HG02870 (cell line): ENCODE results near the gene KCNIP1.

Experiments
- ATAC-seq: cut with Tn5 transposase; IDR thresholded peaks from one replicate; pipeline ENCODE4 v1.9.1; 2021; ENCODE audit warnings: mild to moderate bottlenecking, moderate library complexity; ENCODE audit not compliant: unreplicated experiment

KCNIP1 gene

DNA sequence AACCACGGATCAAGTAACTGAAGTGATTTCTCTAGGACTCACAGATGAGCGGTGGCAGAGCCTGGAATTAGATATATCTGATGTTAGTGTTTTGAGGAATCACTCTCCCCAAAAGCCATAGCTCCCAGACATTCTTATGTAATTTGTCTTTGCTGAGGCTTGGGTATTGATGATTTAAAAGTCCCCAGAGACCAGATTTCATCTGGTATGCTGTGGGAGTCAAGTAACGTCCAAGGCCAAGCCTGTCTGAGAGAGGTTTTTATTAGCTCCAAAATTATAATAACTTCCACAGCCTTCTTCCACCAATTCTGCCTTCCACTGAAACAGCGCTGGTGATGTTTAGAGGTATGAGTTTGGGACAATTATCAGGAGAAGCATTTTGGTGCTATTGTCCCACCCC, 21.3 kb upstream of the KCNIP1 start:
- ATAC-seq, result no peak

DNA sequence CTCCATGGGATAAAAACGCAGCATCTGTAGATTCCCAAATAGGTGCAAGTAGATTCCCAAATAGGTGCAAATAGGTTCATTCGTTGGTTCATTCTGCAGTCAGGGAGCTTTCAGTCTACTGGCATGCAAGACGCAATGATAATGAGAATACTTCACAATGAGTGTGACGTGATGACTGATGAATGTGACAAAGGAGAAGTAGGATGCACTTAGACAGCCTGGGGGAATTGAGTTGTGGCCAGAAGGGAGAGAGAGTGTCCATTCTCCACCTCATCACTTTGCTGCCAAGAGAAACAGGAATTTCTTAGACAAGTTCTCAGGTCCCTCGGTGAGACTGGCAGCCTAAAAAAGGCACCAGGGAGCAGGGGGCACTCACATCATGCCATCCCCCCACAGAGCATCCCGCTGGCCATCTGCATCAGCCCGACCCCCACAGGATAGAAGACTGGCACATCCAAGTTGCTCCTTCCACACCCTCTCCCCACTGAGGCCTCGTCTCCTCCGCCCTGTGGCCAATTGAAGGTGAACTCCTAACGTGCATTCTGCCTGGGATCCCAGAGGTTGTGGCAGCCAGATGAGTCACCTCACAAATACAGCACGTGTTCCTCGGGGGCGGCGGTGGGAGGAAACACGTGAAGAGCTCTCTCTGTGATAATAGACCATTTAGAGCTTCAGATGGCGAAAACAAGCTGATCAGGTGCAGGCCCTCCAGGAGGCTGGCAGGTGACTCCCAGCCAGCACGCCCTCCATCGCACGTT, 19.9 kb upstream of the KCNIP1 start:
- no peak for ATAC-seq

- ATAC-seq, result no peak
Observed at GRCh38 chr5:170484459-170484831, 19.4 kb upstream of the KCNIP1 start.

GRCh38 chr5:170484847-170485615, 18.8 kb upstream of the KCNIP1 start:
- no peak for ATAC-seq

DNA sequence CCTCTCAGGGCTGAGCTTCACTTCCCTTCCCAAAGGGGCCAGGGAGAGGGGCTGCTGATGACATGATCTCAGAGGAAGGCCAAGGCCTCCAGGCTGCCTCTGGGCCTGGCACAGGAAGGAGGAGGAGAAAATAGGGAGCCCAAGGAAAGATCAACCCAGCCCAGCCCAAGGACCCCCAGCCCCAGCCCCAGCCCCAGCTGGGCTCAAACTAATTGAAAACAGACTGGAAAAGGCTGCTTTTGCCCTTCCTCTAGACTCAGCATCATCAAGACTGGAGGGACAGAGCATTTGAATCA, 18.3 kb upstream of the KCNIP1 start:
- no peak for ATAC-seq

GRCh38 chr5:170486371-170486770, 17.4 kb upstream of the KCNIP1 start:
- no peak for ATAC-seq

GRCh38 chr5:170488570-170488969, 15.2 kb upstream of the KCNIP1 start:
- ATAC-seq, result no peak

- no peak for ATAC-seq
Observed at GRCh38 chr5:170489199-170489598, 14.6 kb upstream of the KCNIP1 start.

DNA sequence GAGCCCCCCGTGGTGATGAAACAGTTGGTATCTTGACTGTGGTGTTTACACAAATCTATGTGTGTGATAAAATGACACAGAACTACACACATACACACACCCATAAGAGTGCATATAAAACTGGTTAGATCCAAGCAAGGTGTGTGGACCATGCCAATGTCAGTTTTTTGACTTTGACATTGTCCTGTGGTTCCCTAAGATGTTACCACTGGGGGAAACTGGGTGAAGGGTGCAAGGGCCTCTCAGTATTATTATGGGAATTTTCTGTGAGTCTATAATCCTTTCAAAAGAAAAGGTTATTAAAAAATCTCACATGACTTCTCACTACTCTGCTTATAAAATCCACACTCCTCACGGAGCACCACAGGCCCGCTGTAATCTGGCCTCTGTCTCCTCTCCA, 13.4 kb upstream of the KCNIP1 start:
- no peak for ATAC-seq

DNA sequence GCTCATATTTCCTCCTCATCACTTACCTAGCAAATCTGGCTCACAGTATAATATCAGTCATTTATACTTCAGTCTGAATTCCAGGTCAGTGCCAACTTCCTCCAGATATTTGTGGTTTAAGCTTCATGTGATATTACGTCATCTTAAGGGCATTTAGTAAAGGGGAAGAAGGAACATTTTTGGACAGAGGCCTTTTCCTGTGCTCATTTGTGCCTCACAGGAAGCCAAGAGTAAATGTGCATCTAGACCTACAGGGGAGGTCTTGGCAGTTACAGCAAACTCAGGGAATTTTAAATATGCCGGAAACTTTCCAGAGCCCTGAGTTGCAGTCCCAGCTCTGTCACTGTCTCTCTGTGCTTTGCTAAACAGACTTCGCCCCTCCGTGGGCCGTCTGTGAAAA, 12.3 kb upstream of the KCNIP1 start:
- no peak for ATAC-seq

DNA sequence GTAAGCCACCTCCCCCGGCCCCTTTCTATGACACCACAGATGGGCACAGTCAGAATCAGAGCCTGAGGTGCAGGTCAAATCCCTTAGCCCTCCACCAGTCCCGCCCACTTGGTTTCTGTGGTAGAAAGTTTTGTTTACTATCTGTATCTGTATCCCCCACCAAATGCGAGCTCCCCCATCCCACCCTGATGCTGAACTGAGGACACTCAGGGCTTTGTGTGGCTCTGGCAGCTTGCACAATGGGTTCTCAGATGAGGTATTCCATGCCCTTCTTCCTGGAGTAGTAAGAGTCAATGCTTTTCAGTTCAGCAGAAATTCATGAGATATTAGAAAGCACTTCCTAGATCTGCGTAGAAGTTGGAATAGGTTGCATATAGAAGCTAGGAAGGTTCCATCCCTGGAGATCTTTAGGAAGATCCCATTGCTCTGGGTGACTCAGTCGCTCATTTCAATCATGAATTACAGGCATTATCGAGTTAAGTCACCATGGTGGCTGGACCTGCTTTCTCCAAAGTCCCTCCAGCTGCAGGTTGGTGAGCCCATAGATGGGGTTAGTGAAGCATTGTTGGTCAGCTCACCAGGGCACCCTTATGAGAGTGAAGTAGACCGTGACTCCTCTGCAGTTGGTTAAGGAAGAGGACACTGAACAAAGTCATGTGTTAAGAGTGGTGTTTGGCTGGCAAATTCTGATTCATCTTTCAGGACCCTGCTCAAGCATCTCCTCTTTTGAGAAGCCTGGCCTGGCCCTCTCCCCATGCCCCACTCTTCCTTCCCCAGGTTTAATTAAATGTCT, 10.6 kb upstream of the KCNIP1 start:
- ATAC-seq, result no peak

DNA sequence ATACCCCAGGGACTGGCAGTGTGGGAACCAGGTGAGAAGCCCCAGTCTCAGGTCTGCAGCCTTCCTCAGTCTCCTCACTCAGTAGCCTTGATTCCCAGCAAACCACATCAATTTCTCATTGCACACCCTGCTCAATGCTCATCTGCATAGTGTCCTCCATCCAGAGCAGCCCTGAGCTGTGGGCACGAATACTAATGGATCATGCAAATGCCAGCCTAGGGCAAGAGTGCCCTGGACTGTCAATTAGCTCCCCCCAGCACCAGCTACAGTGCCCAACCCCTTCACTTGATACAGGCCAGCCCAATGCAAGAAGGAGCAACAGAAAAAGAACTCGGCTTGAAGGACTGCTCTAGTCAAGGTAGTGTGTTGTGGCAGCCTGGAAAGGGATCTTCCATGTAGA, 9.8 kb upstream of the KCNIP1 start:
- ATAC-seq, result no peak

GRCh38 chr5:170495825-170496661, 7.8 kb upstream of the KCNIP1 start:
- no peak for ATAC-seq

- ATAC-seq, result no peak
Observed at GRCh38 chr5:170496662-170497028, 7.2 kb upstream of the KCNIP1 start.

- ATAC-seq, result no peak
Observed at GRCh38 chr5:170497311-170498038, 6.3 kb upstream of the KCNIP1 start.

DNA sequence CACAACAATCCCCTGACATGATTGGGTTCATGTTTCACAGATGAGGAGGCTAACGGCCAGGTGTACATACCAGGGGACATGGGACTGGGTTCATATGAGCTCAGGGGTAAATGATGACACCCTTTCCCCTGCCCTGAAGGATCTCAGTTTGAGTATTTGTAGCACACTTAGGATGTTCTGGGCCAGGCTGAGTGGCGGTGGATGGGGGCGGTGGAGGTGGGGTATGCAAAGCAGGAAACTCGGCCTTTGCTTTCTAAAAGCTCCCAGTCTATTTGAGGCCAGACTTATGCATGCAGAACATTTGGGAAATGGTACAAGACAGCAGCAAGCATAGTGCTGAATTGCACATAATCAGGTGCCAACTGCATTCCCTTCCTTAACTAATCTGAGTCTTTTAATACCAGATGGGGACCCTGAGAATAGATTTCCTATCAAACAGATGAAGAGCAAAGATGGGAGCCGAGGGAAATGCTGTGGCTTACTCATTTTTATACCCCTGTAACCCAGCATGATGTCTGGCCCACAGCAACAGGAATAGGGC, 4.9 kb upstream of the KCNIP1 start:
- no peak for ATAC-seq

GRCh38 chr5:170499621-170500020, 4.2 kb upstream of the KCNIP1 start:
- no peak for ATAC-seq

GRCh38 chr5:170501361-170501760, 2.5 kb upstream of the KCNIP1 start:
- ATAC-seq, result no peak

DNA sequence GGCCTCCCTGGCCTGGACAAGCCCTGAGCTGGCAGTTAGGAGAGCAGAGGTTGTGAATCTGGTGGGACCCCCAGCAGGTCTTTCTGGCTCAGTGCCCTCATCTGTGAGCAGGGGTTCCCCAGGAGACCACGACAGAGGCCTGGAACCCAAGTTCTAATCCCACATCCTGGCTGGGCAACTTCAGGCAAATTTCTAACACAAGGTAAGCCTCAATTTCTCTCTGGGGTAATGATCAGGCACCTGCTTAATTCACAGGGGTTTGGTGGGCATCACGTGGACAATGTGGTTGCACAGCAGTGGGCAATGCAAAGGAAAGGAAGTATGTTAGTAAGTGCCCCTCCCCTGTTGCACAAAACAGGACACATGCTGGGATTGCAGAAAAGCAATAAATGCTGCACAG, 1.9 kb upstream of the KCNIP1 start:
- no peak for ATAC-seq

DNA sequence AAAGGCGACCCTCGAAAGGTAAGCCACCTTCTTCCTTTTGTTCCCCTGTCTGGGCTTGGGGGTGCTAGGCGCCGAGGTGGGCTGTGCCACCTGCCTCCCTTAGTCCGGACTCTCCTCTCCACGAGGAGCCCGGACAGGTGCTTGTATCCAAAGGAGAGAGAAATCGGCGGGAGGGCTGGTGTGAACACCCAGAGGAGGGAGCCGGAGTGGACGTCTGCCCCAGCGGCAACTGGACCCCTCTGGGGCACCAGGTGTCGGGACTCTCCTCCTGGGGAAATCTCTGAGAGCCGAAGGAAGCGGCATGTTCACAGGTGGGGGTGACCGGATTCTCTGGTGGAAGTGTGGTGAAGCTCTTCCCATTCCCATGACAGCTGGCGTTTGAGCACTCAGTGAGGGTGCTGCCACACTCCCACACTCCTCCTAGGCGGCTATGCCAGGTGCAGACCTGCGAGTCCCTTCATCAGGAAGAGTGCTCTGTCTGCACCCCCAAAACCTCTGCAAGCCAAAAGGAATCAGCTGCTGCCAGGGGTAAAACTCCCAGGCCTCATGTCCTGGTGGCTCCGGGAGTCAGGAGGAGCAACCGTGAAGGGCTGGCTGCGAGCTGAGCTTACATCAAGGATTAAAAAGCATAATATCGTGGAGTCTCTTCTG, 921 bp downstream of the KCNIP1 start:
- ATAC-seq, result no peak
